Measurements from ENCODE around the gene COPRS.
A peak's percentile ranks its signal among the peaks of the same experiment; 100 is the strongest.

The COPRS gene

GRCh38 chr17:31900877-31901276 is 41.8 kb upstream of the COPRS start:
- DNase-seq, result no peak
- Histone ChIP-seq H3K27ac (peak overlapping the region; percentile 70 to 78), H3K27me3 (no peaks in the 10 kb centered on the region), H3K36me3 (peaks cover 20 to 32% (median 25%) of the 10 kb centered on the region in 3 donors), H3K4me1 (peaks cover 0 to 22% (median 12%) of the 10 kb centered on the region in 4 donors), H3K9me3 (no peaks in the 10 kb centered on the region), H3K4me3 (peak overlapping the region; percentile 76 to 78)
- intact Hi-C loops (cut with DNase I; ENCODE audit: low total_unique reads), result loop anchor here (5.0 to 10.0 kb wide), 3 partner anchors 44 to 466 kb away; partner anchors contain the start of gene COPRS
- TF ChIP-seq, protein P1, sequence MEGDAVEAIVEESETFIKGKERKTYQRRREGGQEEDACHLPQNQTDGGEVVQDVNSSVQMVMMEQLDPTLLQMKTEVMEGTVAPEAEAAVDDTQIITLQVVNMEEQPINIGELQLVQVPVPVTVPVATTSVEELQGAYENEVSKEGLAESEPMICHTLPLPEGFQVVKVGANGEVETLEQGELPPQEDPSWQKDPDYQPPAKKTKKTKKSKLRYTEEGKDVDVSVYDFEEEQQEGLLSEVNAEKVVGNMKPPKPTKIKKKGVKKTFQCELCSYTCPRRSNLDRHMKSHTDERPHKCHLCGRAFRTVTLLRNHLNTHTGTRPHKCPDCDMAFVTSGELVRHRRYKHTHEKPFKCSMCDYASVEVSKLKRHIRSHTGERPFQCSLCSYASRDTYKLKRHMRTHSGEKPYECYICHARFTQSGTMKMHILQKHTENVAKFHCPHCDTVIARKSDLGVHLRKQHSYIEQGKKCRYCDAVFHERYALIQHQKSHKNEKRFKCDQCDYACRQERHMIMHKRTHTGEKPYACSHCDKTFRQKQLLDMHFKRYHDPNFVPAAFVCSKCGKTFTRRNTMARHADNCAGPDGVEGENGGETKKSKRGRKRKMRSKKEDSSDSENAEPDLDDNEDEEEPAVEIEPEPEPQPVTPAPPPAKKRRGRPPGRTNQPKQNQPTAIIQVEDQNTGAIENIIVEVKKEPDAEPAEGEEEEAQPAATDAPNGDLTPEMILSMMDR (IDR thresholded peaks at IDR 0.05), result no peak

- Histone ChIP-seq H3K4me1 (no peaks in the 10 kb centered on the region), H3K36me3 (peaks cover 81 to 99% (median 90%) of the 10 kb centered on the region in 3 donors), H3K9me3 (no peaks in the 10 kb centered on the region), H3K27ac (no peak overlapping the region), H3K27me3 (no peaks in the 10 kb centered on the region), H3K4me3 (no peak overlapping the region)
- DNase-seq, result peak; percentile 38 to 45
- TF ChIP-seq, protein P1 (IDR thresholded peaks at IDR 0.05), result no peak
- intact Hi-C loops (cut with DNase I; ENCODE audit: low total_unique reads), result no loop called here
Observed at GRCh38 chr17:31888124-31888523, 29.1 kb upstream of the COPRS start.

DNA sequence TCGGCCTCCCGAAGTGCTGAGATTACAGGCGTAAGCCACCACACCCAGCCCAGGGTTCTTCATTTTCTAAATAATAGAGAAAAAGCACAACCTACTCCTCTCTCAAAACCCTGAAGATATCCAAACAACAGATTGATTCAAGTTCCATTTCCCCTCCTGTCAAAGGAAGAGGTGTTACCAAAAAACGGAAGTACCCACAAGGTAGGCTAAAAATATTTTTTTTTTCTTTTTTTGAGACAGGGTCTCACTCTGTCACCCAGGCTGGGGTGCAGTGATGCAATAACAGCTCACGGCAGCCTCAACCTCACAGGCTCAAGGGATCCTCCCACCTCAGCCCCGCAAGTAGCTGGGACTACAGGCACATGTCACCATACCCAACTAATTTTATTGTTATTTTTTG is 23.5 kb upstream of the COPRS start:
- intact Hi-C loops (cut with DNase I; ENCODE audit: low total_unique reads), result no loop called here
- Histone ChIP-seq H3K4me1 (peaks cover 0 to 19% (median 13%) of the 10 kb centered on the region in 4 donors), H3K27ac (no peak overlapping the region), H3K4me3 (no peak overlapping the region), H3K9me3 (no peaks in the 10 kb centered on the region), H3K36me3 (peaks cover 70 to 90% (median 82%) of the 10 kb centered on the region in 3 donors), H3K27me3 (no peaks in the 10 kb centered on the region)
- DNase-seq, result peak in 1 of 2 donors; percentile 25
- TF ChIP-seq, protein P1 (IDR thresholded peaks at IDR 0.05), result no peak

DNA sequence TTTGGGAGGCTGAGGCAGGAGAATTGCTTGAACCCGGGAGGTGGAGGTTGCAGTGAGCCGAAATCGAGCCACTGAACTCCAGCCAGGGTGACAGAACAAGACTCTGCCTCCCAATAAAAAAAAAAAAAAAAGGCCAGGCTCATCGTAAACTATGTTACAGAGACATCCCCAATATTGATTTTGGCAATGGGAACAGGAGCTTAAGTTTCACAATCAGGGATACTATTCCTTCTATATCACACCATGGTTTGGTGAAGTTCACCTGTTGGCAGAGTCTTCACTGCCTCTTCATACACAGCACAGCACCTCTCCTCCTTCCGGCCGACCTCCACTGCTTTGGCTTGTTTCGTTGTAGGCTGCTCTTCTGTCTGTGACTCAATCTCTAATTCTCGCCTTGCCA is 21.3 kb upstream of the COPRS start:
- H3K27ac ChIP-seq, result peak overlapping the region; percentile 67 to 78
- no peaks in the 10 kb centered on the region for H3K9me3 ChIP-seq
- no peak overlapping the region for H3K4me3 ChIP-seq
- peak in 1 of 2 donors; percentile 23 for DNase-seq
- TF ChIP-seq, protein P1 (IDR thresholded peaks at IDR 0.05), result no peak
- intact Hi-C loops (cut with DNase I; ENCODE audit: low total_unique reads), result no loop called here
- peaks cover 0 to 31% (median 15%) of the 10 kb centered on the region in 4 donors for H3K4me1 ChIP-seq
- peaks cover 53 to 85% (median 75%) of the 10 kb centered on the region in 3 donors for H3K36me3 ChIP-seq
- no peaks in the 10 kb centered on the region for H3K27me3 ChIP-seq

DNA sequence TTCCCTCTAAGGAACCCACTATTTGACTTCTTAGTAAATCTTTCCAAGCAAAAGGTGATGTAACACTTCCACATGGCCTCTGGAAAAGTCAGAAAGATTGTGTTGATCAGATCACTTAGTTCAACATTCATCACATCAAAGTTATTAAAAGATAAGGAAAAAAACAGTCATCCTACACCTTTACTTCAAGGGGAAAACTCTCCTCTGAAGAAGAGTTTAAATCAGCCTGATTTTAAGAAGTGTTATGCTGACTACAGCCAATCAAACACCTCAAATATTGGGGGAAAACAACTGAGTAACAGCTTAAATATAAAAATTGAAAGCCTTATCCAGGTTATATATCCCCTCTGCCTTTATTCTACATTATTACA is 19.6 kb upstream of the COPRS start:
- Histone ChIP-seq H3K4me1 (peaks cover 0 to 31% (median 15%) of the 10 kb centered on the region in 4 donors), H3K27ac (peak overlapping the region; percentile 67 to 78), H3K36me3 (peaks cover 52 to 84% (median 75%) of the 10 kb centered on the region in 3 donors), H3K27me3 (no peaks in the 10 kb centered on the region), H3K4me3 (no peak overlapping the region), H3K9me3 (no peaks in the 10 kb centered on the region)
- TF ChIP-seq, protein P1 (IDR thresholded peaks at IDR 0.05), result no peak
- intact Hi-C loops (cut with DNase I; ENCODE audit: low total_unique reads), result no loop called here
- DNase-seq, result no peak
